ENCODE results near the gene CPLANE2.

Gene CPLANE2

GRCh38 chr1:16244650-16245285 is 7.8 kb upstream of the CPLANE2 start:
- H3K4me3 ChIP-seq (ENCODE audit: low read length), result no peak overlapping the region
- no peak for TF ChIP-seq CTCF (conservative IDR thresholded peaks at IDR 0.05; ENCODE audit: low read length)

DNA sequence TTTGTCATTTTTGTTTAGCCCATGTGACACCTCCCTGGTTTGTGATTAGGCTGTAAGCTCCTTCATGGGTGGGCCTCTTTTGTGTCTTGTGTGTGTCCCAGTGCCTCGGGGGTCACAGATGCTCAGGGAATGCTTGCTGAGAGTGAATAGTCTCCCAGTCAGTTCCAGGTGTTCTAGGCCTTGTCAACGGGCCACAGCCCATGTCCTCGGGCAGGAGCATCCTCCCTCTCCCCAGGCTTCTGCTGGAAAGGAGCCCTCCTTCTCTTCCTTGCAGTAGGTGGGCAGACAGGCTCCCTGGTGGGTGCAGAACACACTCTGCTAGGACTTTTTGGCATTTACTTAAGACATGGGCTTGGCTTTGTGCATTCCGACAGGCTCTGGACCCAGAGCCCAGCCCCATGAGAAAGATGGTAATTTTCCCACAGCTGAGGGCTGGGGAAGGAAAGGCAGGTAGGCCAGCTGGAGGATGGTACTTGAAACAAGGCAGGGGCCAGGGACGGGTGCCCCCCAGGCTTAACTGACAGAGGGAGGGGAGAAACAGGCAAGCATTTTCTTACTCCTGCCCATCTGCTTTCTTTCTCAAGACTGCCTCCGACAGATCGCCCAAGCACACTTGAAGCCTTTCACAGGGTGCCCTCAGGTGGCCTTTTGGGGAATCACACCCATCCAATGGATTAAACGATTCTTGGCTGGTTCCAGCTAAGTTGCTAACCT is 7.1 kb upstream of the CPLANE2 start:
- no peak overlapping the region for H3K4me3 ChIP-seq (ENCODE audit: low read length)
- peak; percentile 81 for DNase-seq (ENCODE audit: low read depth)
- peak; percentile 90 for TF ChIP-seq CTCF (conservative IDR thresholded peaks at IDR 0.05; ENCODE audit: low read length)

More at GRCh38 chr1:16244650-16245285, 7.8 kb upstream of the CPLANE2 start:
- no peak for DNase-seq (ENCODE audit: low read depth)

DNA sequence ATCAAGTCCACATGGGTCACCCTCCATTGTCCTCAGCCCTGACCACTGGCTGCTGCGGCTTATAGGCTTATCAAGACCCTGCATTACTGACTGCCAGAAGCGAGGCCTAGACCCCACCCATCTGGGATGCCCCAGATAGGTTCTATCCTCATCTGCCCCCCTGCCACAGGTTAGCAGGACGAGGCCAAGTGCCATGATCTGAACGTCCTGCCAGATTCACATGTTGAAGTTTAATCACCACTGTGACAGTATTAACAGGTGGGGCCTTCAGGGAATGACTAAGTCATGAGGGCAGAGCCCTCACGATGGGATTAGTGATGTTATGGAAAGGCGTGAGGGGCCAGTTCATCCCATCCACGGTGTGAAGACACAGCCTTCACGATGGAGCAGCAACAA is 6.2 kb upstream of the CPLANE2 start:
- no peak overlapping the region for H3K4me3 ChIP-seq (ENCODE audit: low read length)
- no peak for DNase-seq (ENCODE audit: low read depth)
- no peak for TF ChIP-seq CTCF (conservative IDR thresholded peaks at IDR 0.05; ENCODE audit: low read length)

DNA sequence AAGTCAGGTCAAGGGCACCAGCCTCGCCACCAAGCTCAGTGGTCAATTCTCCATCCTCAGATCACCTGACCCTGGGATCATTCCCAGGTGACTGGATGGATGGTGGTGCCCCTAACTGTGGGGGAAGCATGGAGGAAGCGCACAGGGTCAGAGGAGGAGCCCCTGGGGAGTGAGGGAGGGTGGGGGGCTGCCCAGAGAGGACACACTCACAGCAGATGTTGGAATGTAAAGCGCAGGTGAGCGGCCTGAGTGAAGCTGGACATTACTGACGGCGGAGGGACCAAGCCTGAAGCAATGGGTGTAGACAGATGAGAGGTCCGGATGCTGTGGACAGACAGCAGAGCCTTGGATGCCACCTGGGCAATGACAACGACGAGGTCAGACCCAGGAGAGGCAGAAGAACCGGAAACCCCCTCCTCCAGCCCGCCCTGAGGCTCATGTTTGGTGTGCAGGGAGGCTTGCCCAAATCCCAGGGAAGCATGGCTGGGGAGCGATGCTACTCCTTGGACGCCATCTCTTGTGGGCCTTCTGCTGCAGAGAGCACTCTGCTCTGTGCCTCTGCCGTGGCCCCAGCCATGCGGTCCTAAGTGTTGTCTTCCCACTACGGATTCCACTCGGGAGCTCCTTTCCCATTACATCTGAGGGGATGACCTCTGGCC is 5.7 kb upstream of the CPLANE2 start:
- H3K4me3 ChIP-seq (ENCODE audit: low read length), result no peak overlapping the region
- no peak for DNase-seq (ENCODE audit: low read depth)
- TF ChIP-seq CTCF (conservative IDR thresholded peaks at IDR 0.05; ENCODE audit: low read length), result no peak

DNA sequence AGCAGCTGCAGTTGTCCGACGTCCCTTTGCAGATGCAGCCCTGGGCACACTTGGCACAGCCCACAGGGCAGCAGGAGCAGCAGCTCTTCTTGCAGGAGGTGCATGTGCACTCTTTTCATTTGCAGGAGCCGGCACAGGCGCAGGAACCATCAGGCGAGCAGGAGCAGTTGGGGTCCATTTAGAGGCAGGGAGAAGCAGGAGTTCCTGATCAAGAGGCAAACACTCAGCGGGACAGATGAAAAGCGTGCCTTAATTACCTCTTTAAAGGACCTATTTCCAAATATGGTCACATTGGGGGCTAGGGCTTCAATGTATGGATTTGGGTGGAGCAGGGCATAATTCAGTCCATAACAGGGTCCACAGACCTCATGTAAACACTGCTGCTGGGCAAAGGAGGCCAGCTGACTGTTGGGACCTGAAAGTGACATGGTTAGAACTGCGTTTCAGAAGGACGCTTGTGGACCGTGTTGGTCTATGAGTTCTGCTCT is 4.3 kb upstream of the CPLANE2 start:
- DNase-seq (ENCODE audit: low read depth), result no peak
- H3K4me3 ChIP-seq (ENCODE audit: low read length), result no peak overlapping the region
- no peak for TF ChIP-seq CTCF (conservative IDR thresholded peaks at IDR 0.05; ENCODE audit: low read length)

DNA sequence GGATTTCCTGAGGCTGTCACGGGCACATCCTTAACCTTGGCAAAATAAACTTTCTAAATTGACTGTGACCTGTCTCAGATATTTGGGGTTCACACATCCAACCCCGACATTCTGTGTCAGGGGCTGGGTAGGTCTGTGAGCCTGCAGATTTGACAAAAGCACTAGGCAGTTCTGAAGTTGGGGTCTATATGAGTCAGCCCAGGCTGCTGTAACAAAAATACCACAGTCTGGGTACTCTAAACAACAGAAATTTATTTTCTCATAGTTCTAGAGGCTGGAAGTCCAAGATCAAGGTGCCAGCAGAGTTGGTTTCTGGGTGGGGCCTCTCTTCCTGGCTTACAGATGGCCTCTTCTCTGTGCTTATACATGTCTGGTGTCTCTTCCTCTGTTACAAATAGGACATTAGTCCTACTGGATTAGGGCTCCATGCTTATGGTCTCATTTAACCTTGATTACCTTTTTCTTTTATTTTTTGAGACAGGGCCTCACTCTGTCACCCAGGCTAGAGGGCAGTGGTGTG is 3.0 kb upstream of the CPLANE2 start:
- no peak overlapping the region for H3K4me3 ChIP-seq (ENCODE audit: low read length)
- DNase-seq (ENCODE audit: low read depth), result no peak
- TF ChIP-seq CTCF (conservative IDR thresholded peaks at IDR 0.05; ENCODE audit: low read length), result no peak

Data from AG10803 (cell line).